Measurements from ENCODE around the gene WFIKKN2.

Gene WFIKKN2

DNA sequence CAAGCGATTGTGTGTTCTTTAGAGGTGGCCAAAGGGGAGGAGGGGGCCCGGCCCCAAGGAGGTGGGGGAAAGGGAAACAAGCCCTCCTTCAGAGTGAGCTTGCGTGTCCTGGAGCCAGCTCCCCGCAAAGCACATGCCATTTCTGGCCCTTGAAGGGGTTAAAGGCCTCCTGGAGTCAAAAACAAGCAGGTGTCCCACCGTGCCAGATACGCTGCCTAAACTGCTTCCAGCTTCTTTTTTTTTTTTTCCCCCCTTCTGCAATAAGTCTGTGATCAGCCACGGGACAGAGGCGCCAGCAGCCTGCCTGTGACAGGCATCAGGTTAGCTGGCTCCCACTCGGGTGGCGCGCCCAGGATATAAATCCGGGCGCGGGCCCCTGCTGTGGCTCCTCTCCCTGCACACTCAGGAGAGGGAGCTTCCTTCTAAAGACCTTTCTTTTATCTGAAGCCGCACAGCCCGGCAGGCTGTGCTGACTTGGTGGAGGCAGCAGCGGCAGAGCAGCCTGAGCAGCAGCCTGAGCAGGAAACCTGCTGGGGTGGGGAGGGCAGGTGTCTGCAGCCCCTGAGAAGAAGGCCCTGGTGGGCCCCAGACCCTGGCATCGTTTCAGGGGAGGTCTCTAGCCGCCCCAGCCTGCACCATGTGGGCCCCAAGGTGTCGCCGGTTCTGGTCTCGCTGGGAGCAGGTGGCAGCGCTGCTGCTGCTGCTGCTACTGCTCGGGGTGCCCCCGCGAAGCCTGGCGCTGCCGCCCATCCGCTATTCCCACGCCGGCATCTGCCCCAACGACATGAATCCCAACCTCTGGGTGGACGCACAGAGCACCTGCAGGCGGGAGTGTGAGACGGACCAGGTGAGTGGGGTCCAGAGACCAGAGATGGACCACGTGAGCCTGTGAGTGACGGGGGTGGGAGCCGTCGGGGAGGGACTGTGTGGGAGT, at the start of gene WFIKKN2:
WFIKKN2 (plus strand) TSS at position 286 of the 934 bp plus-strand sequence; CDS start at position 638, 352 bp downstream.
- H3K4me3 ChIP-seq (replicated peaks; ENCODE audit: low read depth, low read length): no peak within 1 kb of the TSS
- TF ChIP-seq, protein P1, sequence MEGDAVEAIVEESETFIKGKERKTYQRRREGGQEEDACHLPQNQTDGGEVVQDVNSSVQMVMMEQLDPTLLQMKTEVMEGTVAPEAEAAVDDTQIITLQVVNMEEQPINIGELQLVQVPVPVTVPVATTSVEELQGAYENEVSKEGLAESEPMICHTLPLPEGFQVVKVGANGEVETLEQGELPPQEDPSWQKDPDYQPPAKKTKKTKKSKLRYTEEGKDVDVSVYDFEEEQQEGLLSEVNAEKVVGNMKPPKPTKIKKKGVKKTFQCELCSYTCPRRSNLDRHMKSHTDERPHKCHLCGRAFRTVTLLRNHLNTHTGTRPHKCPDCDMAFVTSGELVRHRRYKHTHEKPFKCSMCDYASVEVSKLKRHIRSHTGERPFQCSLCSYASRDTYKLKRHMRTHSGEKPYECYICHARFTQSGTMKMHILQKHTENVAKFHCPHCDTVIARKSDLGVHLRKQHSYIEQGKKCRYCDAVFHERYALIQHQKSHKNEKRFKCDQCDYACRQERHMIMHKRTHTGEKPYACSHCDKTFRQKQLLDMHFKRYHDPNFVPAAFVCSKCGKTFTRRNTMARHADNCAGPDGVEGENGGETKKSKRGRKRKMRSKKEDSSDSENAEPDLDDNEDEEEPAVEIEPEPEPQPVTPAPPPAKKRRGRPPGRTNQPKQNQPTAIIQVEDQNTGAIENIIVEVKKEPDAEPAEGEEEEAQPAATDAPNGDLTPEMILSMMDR (IDR thresholded peaks at IDR 0.05; ENCODE audit: low read depth, low read length, missing control alignments): no peak
- no peak for DNase-seq (ENCODE audit: extremely low read depth, low read depth)

DNA sequence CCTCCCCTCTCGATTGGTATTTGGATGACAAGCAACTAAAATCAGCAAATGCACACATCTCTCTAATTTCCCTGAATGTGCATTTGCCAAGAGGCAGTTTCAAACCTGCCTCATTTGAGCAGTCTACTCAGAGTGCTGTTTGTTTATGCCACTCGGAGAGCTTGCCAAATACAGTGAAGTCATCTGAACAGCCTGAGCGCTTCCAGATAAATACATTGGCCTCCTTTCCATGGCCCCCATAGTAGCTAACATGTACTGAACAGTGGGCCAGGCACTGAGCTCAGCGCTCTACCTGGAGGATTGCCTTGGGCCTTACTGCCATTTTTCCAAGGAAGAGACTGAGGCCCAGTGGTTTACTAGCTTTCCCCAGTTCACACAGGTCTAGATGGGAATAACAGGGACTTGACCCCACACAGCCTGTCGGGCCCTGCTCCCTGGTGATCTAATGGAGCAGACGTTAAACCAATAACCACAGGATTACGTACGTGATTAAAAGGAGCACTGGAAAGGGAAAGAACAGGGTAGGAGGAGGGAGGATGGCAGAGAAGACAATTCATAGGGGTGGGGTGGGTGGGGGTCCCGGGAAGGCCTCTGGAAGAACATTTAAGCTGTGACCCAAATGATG, 49.3 kb upstream of the WFIKKN2 start:
- H3K4me3 ChIP-seq (replicated peaks; ENCODE audit: low read depth, low read length): no peak overlapping the region
- TF ChIP-seq, protein P1 (IDR thresholded peaks at IDR 0.05; ENCODE audit: low read depth, low read length, missing control alignments): no peak
- DNase-seq (ENCODE audit: extremely low read depth, low read depth): no peak

DNA sequence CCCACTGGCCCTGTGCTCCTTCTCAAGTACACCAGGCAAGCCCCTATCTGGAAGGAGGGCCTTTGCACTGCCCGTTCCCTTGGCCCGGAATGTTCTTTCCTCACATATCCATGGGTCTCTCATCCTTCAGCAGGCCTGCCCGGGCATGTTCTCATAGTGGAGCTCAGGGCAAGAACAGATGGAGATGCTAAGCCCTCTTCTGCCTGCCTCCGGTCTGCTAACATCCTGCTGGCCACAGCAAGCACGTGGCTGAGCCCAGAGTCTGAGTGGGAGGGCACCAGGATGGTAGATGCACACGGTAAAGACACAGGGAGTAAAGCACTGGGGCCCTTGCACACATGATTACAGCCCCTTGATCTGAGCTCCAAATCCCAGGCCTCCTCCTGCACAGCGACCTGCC, 48.3 kb upstream of the WFIKKN2 start:
- DNase-seq (ENCODE audit: extremely low read depth, low read depth): no peak
- TF ChIP-seq, protein P1 (IDR thresholded peaks at IDR 0.05; ENCODE audit: low read depth, low read length, missing control alignments): no peak
- no peak overlapping the region for H3K4me3 ChIP-seq (replicated peaks; ENCODE audit: low read depth, low read length)

- DNase-seq (ENCODE audit: extremely low read depth, low read depth): no peak
- H3K4me3 ChIP-seq (replicated peaks; ENCODE audit: low read depth, low read length): no peak overlapping the region
- TF ChIP-seq, protein P1 (IDR thresholded peaks at IDR 0.05; ENCODE audit: low read depth, low read length, missing control alignments): no peak
Observed at GRCh38 chr17:50790618-50791017, 44.8 kb upstream of the WFIKKN2 start.

GRCh38 chr17:50792132-50792531, 43.3 kb upstream of the WFIKKN2 start:
- H3K4me3 ChIP-seq (replicated peaks; ENCODE audit: low read depth, low read length): no peak overlapping the region
- DNase-seq (ENCODE audit: extremely low read depth, low read depth): no peak
- TF ChIP-seq, protein P1 (IDR thresholded peaks at IDR 0.05; ENCODE audit: low read depth, low read length, missing control alignments): no peak

- no peak for DNase-seq (ENCODE audit: extremely low read depth, low read depth)
- TF ChIP-seq, protein P1 (IDR thresholded peaks at IDR 0.05; ENCODE audit: low read depth, low read length, missing control alignments): no peak
- H3K4me3 ChIP-seq (replicated peaks; ENCODE audit: low read depth, low read length): no peak overlapping the region
Observed at GRCh38 chr17:50793007-50793406, 42.4 kb upstream of the WFIKKN2 start.

Measured in HFF-Myc (cell line).